Astrocyte (in vitro differentiated cells and primary cell): ENCODE data around the gene KDM1B. TPM values are rescaled to one million over a fixed set of nuclear protein-coding genes. Genes with fewer than 3 reads are reported as not detected.
A peak's percentile ranks its signal among the peaks of the same experiment; 100 is the strongest.

ENCODE experiments used
- DNase-seq: peaks from one replicate; pipeline ENCODE4 v3.0.0-alpha.2; 2010; ENCODE audit warnings: low read depth
- FAIRE-seq: peaks from 2 replicates; lab custom pipeline; 2011; peaks lifted over from hg19 to GRCh38; lab: Jason Lieb, UNC
- H2AFZ ChIP-seq: 2 replicates; pipeline ENCODE4 v1.6.0; 2012; ENCODE audit warnings: low read depth, low read length, inconsistent platforms
- H3K27ac ChIP-seq: 2 replicates; pipeline ENCODE4 v1.5.1; 2011; ENCODE audit warnings: low read depth, low read length, inconsistent platforms
- H3K27me3 ChIP-seq: 2 replicates; pipeline ENCODE4 v1.6.0; 2011; ENCODE audit warnings: low read length, inconsistent platforms; ENCODE audit not compliant: insufficient read depth
- H3K36me3 ChIP-seq: 2 replicates; pipeline ENCODE4 v1.5.1; 2011; ENCODE audit warnings: low read length, inconsistent platforms; ENCODE audit not compliant: insufficient read depth
- H3K4me1 ChIP-seq: 2 replicates; pipeline ENCODE4 v1.5.1; 2011; ENCODE audit warnings: low read length, inconsistent platforms; ENCODE audit not compliant: insufficient read depth
- H3K4me2 ChIP-seq: 2 replicates; pipeline ENCODE4 v1.6.0; 2012; ENCODE audit warnings: low read length, inconsistent platforms
- H3K4me3 ChIP-seq: 2 replicates; pipeline ENCODE4 v1.5.1; 2011; ENCODE audit warnings: low read depth, mild to moderate bottlenecking, low read length, inconsistent platforms; ENCODE audit not compliant: insufficient read depth
- H3K79me2 ChIP-seq: 2 replicates; pipeline ENCODE4 v1.6.0; 2012; ENCODE audit warnings: mild to moderate bottlenecking, low read length, inconsistent platforms; ENCODE audit not compliant: insufficient read depth
- H3K9ac ChIP-seq: 2 replicates; pipeline ENCODE4 v1.6.0; 2012; ENCODE audit warnings: mild to moderate bottlenecking, low read length, inconsistent platforms
- H3K9me3 ChIP-seq: 2 replicates; pipeline ENCODE4 v1.5.1; 2012; ENCODE audit warnings: low read depth, mild to moderate bottlenecking, low read length, inconsistent platforms; ENCODE audit not compliant: insufficient read depth
- H4K20me1 ChIP-seq: 2 replicates; pipeline ENCODE4 v1.6.0; 2012; ENCODE audit warnings: low read length, inconsistent platforms; ENCODE audit not compliant: insufficient read depth
- H3K27ac Mint-ChIP-seq: one replicate; pipeline ENCODE4 v1.8.0; 2021; ENCODE audit warnings: mild to moderate bottlenecking, mixed read lengths; ENCODE audit not compliant: unreplicated experiment
- H3K27me3 Mint-ChIP-seq: one replicate; pipeline ENCODE4 v1.8.0; 2021; ENCODE audit warnings: low read depth, mixed read lengths; ENCODE audit not compliant: unreplicated experiment
- H3K36me3 Mint-ChIP-seq: one replicate; pipeline ENCODE4 v1.8.0; 2021; ENCODE audit warnings: low read depth, mixed read lengths; ENCODE audit not compliant: unreplicated experiment
- H3K4me1 Mint-ChIP-seq: one replicate; pipeline ENCODE4 v1.8.0; 2021; ENCODE audit warnings: low read depth, mixed read lengths; ENCODE audit not compliant: unreplicated experiment
- H3K4me3 Mint-ChIP-seq: one replicate; pipeline ENCODE4 v1.8.0; 2021; ENCODE audit warnings: mild to moderate bottlenecking, moderate library complexity, mixed read lengths; ENCODE audit not compliant: unreplicated experiment
- H3K9me3 Mint-ChIP-seq: one replicate; pipeline ENCODE4 v1.8.0; 2021; ENCODE audit warnings: mild to moderate bottlenecking, mixed read lengths; ENCODE audit not compliant: unreplicated experiment
- CTCF ChIP-seq: IDR thresholded peaks from 2 replicates; pipeline ENCODE4 v1.5.1; 2011; ENCODE audit warnings: low read depth, mild to moderate bottlenecking, inconsistent platforms, low read length, moderate library complexity; ENCODE audit not compliant: insufficient read depth
- EZH2 ChIP-seq: IDR thresholded peaks from 2 replicates; pipeline ENCODE4 v1.6.1; 2012; ENCODE audit warnings: mild to moderate bottlenecking, low read length, inconsistent platforms; ENCODE audit not compliant: insufficient read depth
- total RNA-seq: library from RNA; stranded (reverse); gene quantifications from 2 replicates; pipeline ENCODE4 v1.2.1, GENCODE V29; 2021

KDM1B gene
- total RNA-seq, 1 donor from 2014 or later: 16.5 TPM

GRCh38 chr6:18141805-18142590 is 13.2 kb upstream of the KDM1B start:
- no peaks in the 10 kb centered on the region for H3K9me3 ChIP-seq
- no peaks in the 10 kb centered on the region for H3K27me3 ChIP-seq
- H3K79me2 ChIP-seq: no peaks in the 10 kb centered on the region
- DNase-seq: no peak
- no peaks in the 10 kb centered on the region for H4K20me1 ChIP-seq
- H3K36me3 Mint-ChIP-seq: peaks cover 5% of the 10 kb centered on the region
- no peaks in the 10 kb centered on the region for H3K4me1 Mint-ChIP-seq
- H3K4me1 ChIP-seq: no peaks in the 10 kb centered on the region
- no peaks in the 10 kb centered on the region for H3K9me3 Mint-ChIP-seq
- no peaks in the 10 kb centered on the region for H3K36me3 ChIP-seq
- TF ChIP-seq CTCF: no peak
- no peak for TF ChIP-seq EZH2
- H3K27ac Mint-ChIP-seq: no peak overlapping the region
- no peak overlapping the region for H3K27ac ChIP-seq
- no peak overlapping the region for H3K4me3 ChIP-seq
- H3K4me3 Mint-ChIP-seq: no peak overlapping the region
- no peak overlapping the region for H2AFZ ChIP-seq
- no peak for FAIRE-seq
- H3K4me2 ChIP-seq: no peak overlapping the region
- no peaks in the 10 kb centered on the region for H3K27me3 Mint-ChIP-seq
- H3K9ac ChIP-seq: no peak overlapping the region

- Histone ChIP-seq H3K4me1 (peaks cover 3% of the 10 kb centered on the region), H3K9ac (no peak overlapping the region), H3K27ac (no peak overlapping the region), H3K4me2 (no peak overlapping the region), H3K4me3 (no peak overlapping the region), H4K20me1 (no peaks in the 10 kb centered on the region), H3K36me3 (no peaks in the 10 kb centered on the region), H3K9me3 (no peaks in the 10 kb centered on the region), H3K27me3 (no peaks in the 10 kb centered on the region), H2AFZ (no peak overlapping the region), H3K79me2 (no peaks in the 10 kb centered on the region)
- no peak overlapping the region for H3K4me3 Mint-ChIP-seq
- TF ChIP-seq CTCF: no peak
- TF ChIP-seq EZH2: no peak
- DNase-seq: no peak
- no peaks in the 10 kb centered on the region for H3K27me3 Mint-ChIP-seq
- H3K4me1 Mint-ChIP-seq: no peaks in the 10 kb centered on the region
- peaks cover 5% of the 10 kb centered on the region for H3K36me3 Mint-ChIP-seq
- FAIRE-seq: no peak
- H3K27ac Mint-ChIP-seq: no peak overlapping the region
- H3K9me3 Mint-ChIP-seq: no peaks in the 10 kb centered on the region
These were observed 12.7 kb upstream of the KDM1B start for GRCh38 chr6:18142591-18142861.

GRCh38 chr6:18147160-18147559 is 8.1 kb upstream of the KDM1B start:
- no peaks in the 10 kb centered on the region for H3K9me3 Mint-ChIP-seq
- Histone ChIP-seq H4K20me1 (no peaks in the 10 kb centered on the region), H3K79me2 (no peaks in the 10 kb centered on the region), H3K27me3 (no peaks in the 10 kb centered on the region), H2AFZ (no peak overlapping the region), H3K4me3 (no peak overlapping the region), H3K4me2 (peak overlapping the region; percentile 19), H3K9me3 (no peaks in the 10 kb centered on the region), H3K36me3 (no peaks in the 10 kb centered on the region), H3K4me1 (peaks cover 5% of the 10 kb centered on the region), H3K27ac (peak overlapping the region; percentile 43), H3K9ac (no peak overlapping the region)
- FAIRE-seq: no peak
- TF ChIP-seq EZH2 (no peak), CTCF (no peak)
- no peak overlapping the region for H3K4me3 Mint-ChIP-seq
- no peaks in the 10 kb centered on the region for H3K27me3 Mint-ChIP-seq
- H3K36me3 Mint-ChIP-seq: peaks cover 1% of the 10 kb centered on the region
- H3K4me1 Mint-ChIP-seq: no peaks in the 10 kb centered on the region
- H3K27ac Mint-ChIP-seq: no peak overlapping the region
- DNase-seq: peak; percentile 65
